Cardiac muscle cell (in vitro differentiated cells and primary cell): ENCODE measurements around the gene PPP1R14D. TPM values are rescaled to one million over a fixed set of nuclear protein-coding genes. Genes with fewer than 3 reads are reported as not detected.

Experiments
- DNase-seq, 2 donors: peaks; one replicate each; pipeline versions ENCODE4 v3.0.0 to v3.0.0-alpha.2; 2010 to 2017; ENCODE audit warnings: low read depth in 1 of 2, low spot score in 1 of 2
- H3K27ac ChIP-seq: fragments of 200-600 bp; sonication (generic); 2 replicates; pipeline ENCODE4 v1.5.1; 2016
- H3K27me3 ChIP-seq: fragments of 200-600 bp; sonication (generic); 2 replicates; pipeline ENCODE4 v1.6.0; 2016; ENCODE audit warnings: control low read depth
- H3K36me3 ChIP-seq: fragments of 200-600 bp; sonication (generic); 2 replicates; pipeline ENCODE4 v1.5.1; 2016; ENCODE audit warnings: control low read depth
- H3K4me1 ChIP-seq: fragments of 200-600 bp; sonication (generic); 2 replicates; pipeline ENCODE4 v1.8.1; 2017; ENCODE audit warnings: low read depth, mild to moderate bottlenecking, mixed run types
- H3K4me3 ChIP-seq: fragments of 200-600 bp; sonication (generic); 2 replicates; pipeline ENCODE4 v1.5.1; 2016; ENCODE audit warnings: mild to moderate bottlenecking
- H3K9me3 ChIP-seq: fragments of 200-600 bp; sonication (generic); 2 replicates; pipeline ENCODE4 v1.5.1; 2017; ENCODE audit warnings: low read depth, mild to moderate bottlenecking, control low read depth
- CTCF ChIP-seq: IDR thresholded peaks from 2 replicates; pipeline ENCODE4 v1.5.1; 2012; ENCODE audit warnings: low read depth, mild to moderate bottlenecking, low read length
- polyA plus RNA-seq: library from polyadenylated mRNA; unstranded; fragments of >200 nt; fragmentation: Nextera tagmentation; extraction: Ambion mirVana; gene quantifications from 2 replicates; pipeline ENCODE4 v1.2.1, GENCODE V29; 2016
- total RNA-seq: library from RNA; depleted of rRNA; stranded (reverse); fragments of >200 nt; gene quantifications from 2 replicates; pipeline ENCODE4 v1.2.3, GENCODE V29; 2016

PPP1R14D gene
- total and polyA plus RNA-seq, 2 experiments from 2014 or later, result not detected

- H3K36me3 ChIP-seq, result no peaks in the 10 kb centered on the region
- DNase-seq, result no peak
- H3K4me3 ChIP-seq, result no peak overlapping the region
- no peaks in the 10 kb centered on the region for H3K9me3 ChIP-seq
- no peak for TF ChIP-seq CTCF
- no peaks in the 10 kb centered on the region for H3K27me3 ChIP-seq
- H3K4me1 ChIP-seq, result no peaks in the 10 kb centered on the region
- H3K27ac ChIP-seq, result no peak overlapping the region
Measured at GRCh38 chr15:40768521-40769273, 59.8 kb downstream of the PPP1R14D start.

- no peaks in the 10 kb centered on the region for H3K27me3 ChIP-seq
- no peak overlapping the region for H3K4me3 ChIP-seq
- TF ChIP-seq CTCF, result no peak
- H3K36me3 ChIP-seq, result no peaks in the 10 kb centered on the region
- H3K4me1 ChIP-seq, result peaks cover 3% of the 10 kb centered on the region
- H3K27ac ChIP-seq, result no peak overlapping the region
- DNase-seq, result no peak
- H3K9me3 ChIP-seq, result no peaks in the 10 kb centered on the region
Measured at GRCh38 chr15:40767838-40768500, 60.5 kb downstream of the PPP1R14D start.

- TF ChIP-seq CTCF, result no peak
- Histone ChIP-seq H3K36me3 (no peaks in the 10 kb centered on the region), H3K27me3 (no peaks in the 10 kb centered on the region), H3K9me3 (no peaks in the 10 kb centered on the region), H3K4me1 (peaks cover 3% of the 10 kb centered on the region), H3K27ac (no peak overlapping the region), H3K4me3 (no peak overlapping the region)
- DNase-seq, result peak in 1 of 2 donors; percentile 45
Measured at GRCh38 chr15:40766906-40767837, 61.3 kb downstream of the PPP1R14D start.

GRCh38 chr15:40766194-40766815 lies 62.2 kb downstream of the PPP1R14D start:
- TF ChIP-seq CTCF, result no peak
- H3K27ac ChIP-seq, result no peak overlapping the region
- H3K4me1 ChIP-seq, result peaks cover 3% of the 10 kb centered on the region
- DNase-seq, result no peak
- no peaks in the 10 kb centered on the region for H3K36me3 ChIP-seq
- no peak overlapping the region for H3K4me3 ChIP-seq
- H3K27me3 ChIP-seq, result no peaks in the 10 kb centered on the region
- H3K9me3 ChIP-seq, result no peaks in the 10 kb centered on the region

Other genes starting within 250 kb of the PPP1R14D start
- 1.7 and 15.2 TPM in 2 replicates for gene KNL1, start 234.5 kb downstream of the PPP1R14D start, total RNA-seq
- 1.4 and 12.1 TPM in 2 replicates for gene KNL1, start 234.5 kb downstream of the PPP1R14D start, polyA plus RNA-seq
- gene RAD51, start 133.5 kb downstream of the PPP1R14D start, total RNA-seq, result 6.0 and 6.2 TPM in 2 replicates
- gene RAD51, start 133.5 kb downstream of the PPP1R14D start, polyA plus RNA-seq, result 10.6 and 17.5 TPM in 2 replicates
- gene RMDN3, start 73.5 kb downstream of the PPP1R14D start, total RNA-seq, result 16.8 and 21.1 TPM in 2 replicates
- gene RMDN3, start 73.5 kb downstream of the PPP1R14D start, polyA plus RNA-seq, result 24.5 and 28.6 TPM in 2 replicates
- gene GCHFR, start 64.6 kb downstream of the PPP1R14D start, total RNA-seq, result 66.7 and 129 TPM in 2 replicates
- gene GCHFR, start 64.6 kb downstream of the PPP1R14D start, polyA plus RNA-seq, result 86.2 and 126 TPM in 2 replicates
- gene C15orf62, start 58.7 kb downstream of the PPP1R14D start, total RNA-seq, result 1.2 and 1.6 TPM in 2 replicates
- gene C15orf62, start 58.7 kb downstream of the PPP1R14D start, polyA plus RNA-seq, result 1.5 and 2.8 TPM in 2 replicates
- gene ZFYVE19, start 21.6 kb downstream of the PPP1R14D start, total RNA-seq, result 21.0 and 41.3 TPM in 2 replicates
- gene ZFYVE19, start 21.6 kb downstream of the PPP1R14D start, polyA plus RNA-seq, result 23.4 and 33.8 TPM in 2 replicates
- 45.1 and 58.2 TPM in 2 replicates for gene DNAJC17, start 21.2 kb downstream of the PPP1R14D start, total RNA-seq
- 57.2 and 71.3 TPM in 2 replicates for gene DNAJC17, start 21.2 kb downstream of the PPP1R14D start, polyA plus RNA-seq
- gene SPINT1, start 15.3 kb upstream of the PPP1R14D start, total RNA-seq, result 4.0 and 9.5 TPM in 2 replicates
- gene SPINT1, start 15.3 kb upstream of the PPP1R14D start, polyA plus RNA-seq, result 5.3 TPM in 2 replicates
- gene RHOV, start 45.5 kb upstream of the PPP1R14D start, total RNA-seq, result 0.35 and 1.2 TPM in 2 replicates
- gene RHOV, start 45.5 kb upstream of the PPP1R14D start, polyA plus RNA-seq, result 0.84 and 1.5 TPM in 2 replicates
- gene VPS18, start 65.7 kb upstream of the PPP1R14D start, total RNA-seq, result 34.1 and 35.8 TPM in 2 replicates
- gene VPS18, start 65.7 kb upstream of the PPP1R14D start, polyA plus RNA-seq, result 20.5 and 28.7 TPM in 2 replicates
- 0.11 and 0.71 TPM in 2 replicates for gene DLL4, start 100.6 kb upstream of the PPP1R14D start, total RNA-seq
- gene DLL4, start 100.6 kb upstream of the PPP1R14D start, polyA plus RNA-seq, result 0.42 TPM in 1 of 2 replicates, not detected in the other
- gene CHAC1, start 124.8 kb upstream of the PPP1R14D start, total RNA-seq, result 6.0 and 8.0 TPM in 2 replicates
- gene CHAC1, start 124.8 kb upstream of the PPP1R14D start, polyA plus RNA-seq, result 3.1 and 5.0 TPM in 2 replicates